H1 (cell line): ENCODE data around the gene UGT1A8. TPM values are rescaled to one million over a fixed set of nuclear protein-coding genes. Genes with fewer than 3 reads are reported as not detected.

ENCODE experiments used
- CTCF ChIA-PET: fragments of 300-600 bp; sonication (Branson Sonifier 250); formaldehyde crosslinking; loops from one replicate; lab custom pipeline; 2021; ENCODE audit not compliant: partially characterized antibody; lab: Charles Lee
- POLR2A ChIA-PET: fragments of 300-600 bp; sonication (Branson Sonifier 250); formaldehyde crosslinking; loops from one replicate; lab custom pipeline; 2021; ENCODE audit warnings: inconsistent platforms; ENCODE audit not compliant: partially characterized antibody; lab: Charles Lee
- DNase-seq, 2 experiments: peaks; one replicate each; pipeline versions ENCODE4 v3.0.0 to v3.0.0-alpha.2; 2010 to 2022; ENCODE audit warnings: low spot score in 2 of 2, low read depth in 1 of 2, mixed read lengths in 1 of 2
- FAIRE-seq: peaks from 2 replicates; lab custom pipeline; 2011; peaks lifted over from hg19 to GRCh38; lab: Jason Lieb, UNC
- H2AFZ ChIP-seq: 2 replicates; pipeline ENCODE4 v1.8.1; 2012; ENCODE audit warnings: low read length, inconsistent platforms
- H2AK5ac ChIP-seq: 2 replicates; pipeline ENCODE4 v1.6.1; 2013; ENCODE audit warnings: low read depth, low read length
- H2BK120ac ChIP-seq: replicated peaks from 2 replicates; pipeline ENCODE3; 2013; ENCODE audit warnings: low read depth, low read length, inconsistent platforms
- H2BK12ac ChIP-seq: 2 replicates; pipeline ENCODE4 v1.6.1; 2013; ENCODE audit warnings: low read depth, low read length
- H2BK15ac ChIP-seq: 2 replicates; pipeline ENCODE4 v1.6.1; 2013; ENCODE audit warnings: low read length
- H2BK20ac ChIP-seq: 2 replicates; pipeline ENCODE4 v1.6.1; 2013; ENCODE audit warnings: low read length
- H2BK5ac ChIP-seq: 2 replicates; pipeline ENCODE4 v1.6.1; 2013; ENCODE audit warnings: low read depth, low read length
- H3K14ac ChIP-seq: 2 replicates; pipeline ENCODE4 v1.6.1; 2013; ENCODE audit warnings: inconsistent platforms; ENCODE audit not compliant: insufficient read length
- H3K18ac ChIP-seq: 2 replicates; pipeline ENCODE4 v1.6.1; 2013; ENCODE audit warnings: low read length; ENCODE audit errors: extremely low read depth
- H3K23ac ChIP-seq: 2 replicates; pipeline ENCODE4 v1.6.1; 2013; ENCODE audit warnings: inconsistent platforms; ENCODE audit not compliant: insufficient read length
- H3K23me2 ChIP-seq: 2 replicates; pipeline ENCODE4 v1.6.1; 2013; ENCODE audit warnings: low read depth, low read length
- H3K27ac ChIP-seq: 2 replicates; pipeline ENCODE4 v1.6.1; 2011; ENCODE audit warnings: low read depth, low read length, inconsistent platforms
- H3K27me3 ChIP-seq, 4 experiments: replicated peaks in 1 of 4; 1 replicate in 1 of 4; 2 replicates in 3 of 4; pipeline versions ENCODE4 v1.6.1 to v1.8.1; 2011 to 2013; ENCODE audit warnings: low read length in 3 of 4, mild to moderate bottlenecking in 3 of 4, inconsistent platforms in 2 of 4, mixed read lengths in 2 of 4, moderate library complexity in 1 of 4; ENCODE audit not compliant: control insufficient read depth in 3 of 4, insufficient read depth in 3 of 4; ENCODE audit errors: extremely low read depth in 1 of 4
- H3K36me3 ChIP-seq, 4 experiments: 2 replicates each; pipeline versions ENCODE4 v1.6.1 to v1.8.1; 2011 to 2013; ENCODE audit warnings: mild to moderate bottlenecking in 4 of 4, low read length in 3 of 4, moderate library complexity in 2 of 4, control low read depth in 1 of 4, inconsistent platforms in 1 of 4; ENCODE audit not compliant: insufficient read depth in 4 of 4, control insufficient read depth in 2 of 4
- H3K4ac ChIP-seq: replicated peaks from 2 replicates; pipeline ENCODE3; 2013; ENCODE audit warnings: low read length, low read depth, mixed read lengths, inconsistent platforms; ENCODE audit not compliant: insufficient read length
- H3K4me1 ChIP-seq, 4 experiments: replicated peaks in 1 of 4; 1 replicate in 1 of 4; 2 replicates in 3 of 4; pipeline versions ENCODE4 v1.6.1 to v1.8.1; 2011 to 2013; ENCODE audit warnings: low read length in 3 of 4, inconsistent platforms in 2 of 4, mixed read lengths in 1 of 4; ENCODE audit not compliant: insufficient read depth in 4 of 4, control insufficient read depth in 3 of 4
- H3K4me2 ChIP-seq, 2 experiments: 2 replicates each; pipeline versions ENCODE4 v1.6.1 to v1.8.1; 2011 to 2013; ENCODE audit warnings: low read depth in 2 of 2, low read length in 2 of 2, control low read depth in 1 of 2, inconsistent platforms in 1 of 2, mild to moderate bottlenecking in 1 of 2; ENCODE audit not compliant: insufficient read depth in 1 of 2
- H3K4me3 ChIP-seq, 4 experiments: fragments of 200-600, 300-600 bp in 1 of 4; sonication (generic), shearing (Covaris generic), sonication (Bioruptor Twin) in 1 of 4; 2 replicates each; pipeline versions ENCODE4 v1.5.1 to v1.8.1; 2011 to 2016; ENCODE audit warnings: low read length in 4 of 4, low read depth in 3 of 4, control low read depth in 2 of 4, inconsistent platforms in 2 of 4, mild to moderate bottlenecking in 2 of 4, mixed read lengths in 1 of 4, moderate library complexity in 1 of 4; ENCODE audit not compliant: insufficient read depth in 2 of 4; ENCODE audit errors: extremely low read depth in 1 of 4
- H3K56ac ChIP-seq: replicated peaks from 2 replicates; pipeline ENCODE3; 2013; ENCODE audit warnings: low read depth, mild to moderate bottlenecking, mixed read lengths, low read length, inconsistent platforms; ENCODE audit not compliant: insufficient read length
- H3K79me1 ChIP-seq: 2 replicates; pipeline ENCODE4 v1.6.1; 2013; ENCODE audit warnings: low read depth, low read length, control low read depth
- H3K79me2 ChIP-seq, 2 experiments: 2 replicates each; pipeline versions ENCODE4 v1.6.1 to v1.8.1; 2012 to 2013; ENCODE audit warnings: low read length in 2 of 2, mild to moderate bottlenecking in 2 of 2, inconsistent platforms in 1 of 2; ENCODE audit not compliant: insufficient read depth in 2 of 2, control insufficient read depth in 1 of 2
- H3K9ac ChIP-seq, 4 experiments: replicated peaks in 1 of 4; 1 replicate in 1 of 4; 2 replicates in 3 of 4; pipeline versions ENCODE4 v1.6.1 to v1.8.1; 2011 to 2013; ENCODE audit warnings: low read depth in 3 of 4, low read length in 3 of 4, control low read depth in 2 of 4, mild to moderate bottlenecking in 2 of 4, moderate library complexity in 2 of 4, inconsistent platforms in 1 of 4; ENCODE audit errors: extremely low read depth in 1 of 4
- H3K9me3 ChIP-seq, 2 experiments: 2 replicates each; pipeline versions ENCODE4 v1.6.1 to v1.8.1; 2012 to 2013; ENCODE audit warnings: mild to moderate bottlenecking in 2 of 2, moderate library complexity in 2 of 2, control low read depth in 1 of 2, inconsistent platforms in 1 of 2, low read depth in 1 of 2, low read length in 1 of 2, mixed read lengths in 1 of 2; ENCODE audit not compliant: insufficient read depth in 2 of 2
- H4K20me1 ChIP-seq, 2 experiments: replicated peaks in 1 of 2; 2 replicates each; pipeline versions ENCODE3 to v1.8.1; 2011 to 2013; ENCODE audit warnings: inconsistent platforms in 2 of 2, low read length in 2 of 2, mild to moderate bottlenecking in 1 of 2; ENCODE audit not compliant: insufficient read depth in 2 of 2, control insufficient read depth in 1 of 2
- H4K5ac ChIP-seq: 2 replicates; pipeline ENCODE4 v1.6.1; 2013; ENCODE audit warnings: low read length, low read depth, mixed read lengths, inconsistent platforms; ENCODE audit not compliant: insufficient read length
- H4K8ac ChIP-seq: 2 replicates; pipeline ENCODE4 v1.8.0; 2013; ENCODE audit warnings: mild to moderate bottlenecking, moderate library complexity, low read length, inconsistent platforms; ENCODE audit not compliant: insufficient read depth; ENCODE audit errors: extremely low read depth
- H4K91ac ChIP-seq: replicated peaks from 2 replicates; pipeline ENCODE3; 2013; ENCODE audit warnings: low read length, mixed read lengths, inconsistent platforms; ENCODE audit not compliant: insufficient read length
- CREB1 ChIP-seq: IDR thresholded peaks from 2 replicates; pipeline ENCODE4 v1.6.1; 2012; ENCODE audit warnings: inconsistent platforms
- CTBP2 ChIP-seq: IDR thresholded peaks from 2 replicates; pipeline ENCODE4 v1.7.0; 2011; ENCODE audit warnings: borderline replicate concordance, mild to moderate bottlenecking, moderate library complexity, mixed read lengths, low read length; ENCODE audit not compliant: insufficient read depth, insufficient read length
- EGR1 ChIP-seq: IDR thresholded peaks from 2 replicates; pipeline ENCODE4 v1.6.1; 2011; ENCODE audit warnings: low read depth, low read length, borderline replicate concordance
- HDAC6 ChIP-seq: IDR thresholded peaks from one replicate; pipeline ENCODE4 v1.7.1; 2012; ENCODE audit warnings: low read depth, mild to moderate bottlenecking, inconsistent platforms, low read length, moderate library complexity
- JUND ChIP-seq: IDR thresholded peaks from 2 replicates; pipeline ENCODE4 v1.6.1; 2011; ENCODE audit warnings: mild to moderate bottlenecking, improper control_type of control experiment, low read length
- MAX ChIP-seq: IDR thresholded peaks from 2 replicates; pipeline ENCODE4 v1.6.1; 2012; ENCODE audit warnings: inconsistent platforms
- RAD21 ChIP-seq, 2 experiments: IDR thresholded peaks in 1 of 2; conservative IDR thresholded peaks in 1 of 2; 2 replicates each; pipeline ENCODE4 v1.6.1; 2011; ENCODE audit warnings: low read depth in 2 of 2, low read length in 2 of 2, improper control_type of control experiment in 1 of 2, inconsistent platforms in 1 of 2, mild to moderate bottlenecking in 1 of 2, moderate library complexity in 1 of 2
- RBBP5 ChIP-seq: IDR thresholded peaks from 2 replicates; pipeline ENCODE4 v1.7.1; 2012; ENCODE audit warnings: low read depth, mild to moderate bottlenecking, inconsistent platforms, low read length, moderate library complexity, borderline replicate concordance
- RFX5 ChIP-seq: IDR thresholded peaks from 2 replicates; pipeline ENCODE4 v1.6.1; 2011; ENCODE audit warnings: low read depth, low read length, improper control_type of control experiment, borderline replicate concordance
- RNF2 ChIP-seq: fragments of 200-900, 300-1000 bp; sonication (generic); IDR thresholded peaks from 2 replicates; pipeline ENCODE4 v1.7.1; 2016; ENCODE audit warnings: borderline replicate concordance, low read depth, mild to moderate bottlenecking, antibody characterized with exemption, low read length; ENCODE audit not compliant: poor library complexity, severe bottlenecking; ENCODE audit errors: missing control alignments
- WGBS, 2 experiments: shearing (Covaris generic) in 1 of 2; methylation state at CpG; one replicate each; pipeline versions ENCODE4 v1.1.6 to v1.1.7; 2013 to 2015; ENCODE audit warnings: low lambda C conversion rate in 2 of 2, mixed read lengths in 2 of 2, inconsistent platforms in 1 of 2, low coverage in 1 of 2, missing lambda C conversion rate in 1 of 2; ENCODE audit not compliant: insufficient replicate concordance in 2 of 2, insufficient coverage in 1 of 2, insufficient read length in 1 of 2; ENCODE audit errors: extremely low coverage in 1 of 2, missing lambda C conversion rate in 1 of 2; 5-methylcytosine and 5-hydroxymethylcytosine counted together
- polyA plus RNA-seq, 7 experiments: library from polyadenylated mRNA; depleted of rRNA in 3 of 7; stranded (reverse) in 5 of 7; unstranded in 2 of 7; fragments of >200 nt in 5 of 7; fragments of 200-250 nt in 2 of 7; gene quantifications; 1 replicate in 5 of 7; 2 replicates in 1 of 7; 4 replicates in 1 of 7; pipeline versions ENCODE4 v1.2.1 to v1.2.3, GENCODE V29; 2011 to 2013; ENCODE audit warnings: missing spikeins in 2 of 7, mixed read lengths in 2 of 7
- total RNA-seq: library from RNA; stranded (reverse); fragmentation: NEBNext Ultra II Directional; extraction: Animal tissue kit (Norgen Biotek cat#: 25700); gene quantifications from 2 replicates; pipeline ENCODE4 v1.2.1, GENCODE V29; 2021
- TF ChIP-seq, protein P1 (sequence below), 3 experiments: IDR thresholded peaks; 1 replicate in 2 of 3; 2 replicates in 1 of 3; pipeline versions ENCODE4 v1.5.1 to v1.6.1; 2011; ENCODE audit warnings: low read length in 3 of 3, mild to moderate bottlenecking in 3 of 3, inconsistent platforms in 2 of 3, low read depth in 1 of 3, moderate library complexity in 1 of 3; ENCODE audit not compliant: insufficient read depth in 1 of 3; ENCODE audit errors: control extremely low read depth in 1 of 3

UGT1A8 gene
- total and polyA plus RNA-seq, 2 of the 8 experiments (the other 6 are each of a cell fraction or from before 2014, with no cell fraction given): not detected

GRCh38 chr2:233572468-233572867, 45.0 kb upstream of the UGT1A8 start:
- ChIA-PET POLR2A (no interaction called here), CTCF (interaction anchor here (1.1 kb wide), 1 partner anchor 277 kb away, joined by 3 read pairs; no protein-coding TSS in a partner anchor)
- Histone ChIP-seq H2BK5ac (no peak overlapping the region), H2BK120ac (no peak overlapping the region), H2BK12ac (no peak overlapping the region), H2AK5ac (no peak overlapping the region), H4K5ac (no peak overlapping the region), H4K8ac (no peak overlapping the region), H3K4me3 (no peak overlapping the region), H3K18ac (no peak overlapping the region), H3K27ac (no peak overlapping the region), H3K9me3 (peaks cover 3 to 7% of the 10 kb centered on the region in 2 experiments; a peak in 2 of 4 replicates), H3K79me1 (no peaks in the 10 kb centered on the region), H3K23ac (no peak overlapping the region), H3K4me1 (no peaks in the 10 kb centered on the region), H3K79me2 (no peaks in the 10 kb centered on the region), H2AFZ (no peak overlapping the region), H3K9ac (no peak overlapping the region), H3K27me3 (no peaks in the 10 kb centered on the region), H3K4ac (no peak overlapping the region), H2BK20ac (no peak overlapping the region), H4K20me1 (no peaks in the 10 kb centered on the region), H3K23me2 (no peaks in the 10 kb centered on the region), H3K14ac (no peak overlapping the region), H3K4me2 (no peak overlapping the region), H4K91ac (no peak overlapping the region), H3K36me3 (no peaks in the 10 kb centered on the region), H3K56ac (no peak overlapping the region), H2BK15ac (no peak overlapping the region)
- FAIRE-seq: no peak
- no peak for DNase-seq
- 78% methylated on average over 4 of the region's 4 CpGs; no CpG with 5 or more reads in 1 of the 2 experiments for WGBS, 2 experiments
- TF ChIP-seq RNF2: no peak
- no peak for TF ChIP-seq CTBP2
- no peak for TF ChIP-seq MAX
- no peak for TF ChIP-seq EGR1
- no peak for TF ChIP-seq RBBP5
- TF ChIP-seq RFX5: no peak
- no peak for TF ChIP-seq HDAC6
- TF ChIP-seq CREB1: no peak
- TF ChIP-seq, protein P1, sequence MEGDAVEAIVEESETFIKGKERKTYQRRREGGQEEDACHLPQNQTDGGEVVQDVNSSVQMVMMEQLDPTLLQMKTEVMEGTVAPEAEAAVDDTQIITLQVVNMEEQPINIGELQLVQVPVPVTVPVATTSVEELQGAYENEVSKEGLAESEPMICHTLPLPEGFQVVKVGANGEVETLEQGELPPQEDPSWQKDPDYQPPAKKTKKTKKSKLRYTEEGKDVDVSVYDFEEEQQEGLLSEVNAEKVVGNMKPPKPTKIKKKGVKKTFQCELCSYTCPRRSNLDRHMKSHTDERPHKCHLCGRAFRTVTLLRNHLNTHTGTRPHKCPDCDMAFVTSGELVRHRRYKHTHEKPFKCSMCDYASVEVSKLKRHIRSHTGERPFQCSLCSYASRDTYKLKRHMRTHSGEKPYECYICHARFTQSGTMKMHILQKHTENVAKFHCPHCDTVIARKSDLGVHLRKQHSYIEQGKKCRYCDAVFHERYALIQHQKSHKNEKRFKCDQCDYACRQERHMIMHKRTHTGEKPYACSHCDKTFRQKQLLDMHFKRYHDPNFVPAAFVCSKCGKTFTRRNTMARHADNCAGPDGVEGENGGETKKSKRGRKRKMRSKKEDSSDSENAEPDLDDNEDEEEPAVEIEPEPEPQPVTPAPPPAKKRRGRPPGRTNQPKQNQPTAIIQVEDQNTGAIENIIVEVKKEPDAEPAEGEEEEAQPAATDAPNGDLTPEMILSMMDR (IDR thresholded peaks at IDR 0.05; ENCODE audit: control extremely low read depth in 1 of 3, insufficient read depth in 1 of 3, low read depth in 1 of 3, low read length in 3 of 3): no peak
- no peak for TF ChIP-seq RAD21 (IDR thresholded peaks at IDR 0.05 in 1 of 2, conservative IDR thresholded peaks at IDR 0.05 in 1 of 2; ENCODE audit: low read depth in 2 of 2, low read length in 2 of 2)
- TF ChIP-seq JUND: no peak
